Activated CD4-positive, alpha-beta T cell treated with anti-CD3 and anti-CD28 coated beads for 36 hours (primary cell): ENCODE measurements around the gene PRC1. TPM values are rescaled to one million over a fixed set of nuclear protein-coding genes. Genes with fewer than 3 reads are reported as not detected.
A peak's percentile ranks its signal among the peaks of the same experiment; 100 is the strongest.

Experiments used
- ATAC-seq: fragments of 200-7000 bp; cut with Tn5 transposase; one replicate; pipeline ENCODE4 v1.10.0; 2021; ENCODE audit warnings: mild to moderate bottlenecking, moderate library complexity
- CTCF ChIA-PET: fragments of 350-600 bp; sonication (Branson Sonifier 250); formaldehyde crosslinking; loops from one replicate; lab custom pipeline; 2021; ENCODE audit warnings: antibody characterized with exemption; lab: Charles Lee
- POLR2A ChIA-PET: fragments of 350-600 bp; sonication (Branson Sonifier 250); formaldehyde crosslinking; loops from one replicate; lab custom pipeline; 2021; ENCODE audit warnings: antibody characterized with exemption, inconsistent platforms; lab: Charles Lee
- DNase-seq: peaks from one replicate; pipeline ENCODE4 v3.0.0-alpha.2; 2020
- H3K27ac Mint-ChIP-seq: one replicate; pipeline ENCODE4 v1.8.0; 2021; ENCODE audit warnings: mixed read lengths
- H3K27me3 Mint-ChIP-seq: one replicate; pipeline ENCODE4 v1.8.0; 2021; ENCODE audit warnings: mixed read lengths
- H3K36me3 Mint-ChIP-seq: one replicate; pipeline ENCODE4 v1.8.0; 2021; ENCODE audit warnings: low read depth, mixed read lengths
- H3K4me1 Mint-ChIP-seq: one replicate; pipeline ENCODE4 v1.8.0; 2021; ENCODE audit warnings: mixed read lengths
- H3K4me3 Mint-ChIP-seq: one replicate; pipeline ENCODE4 v1.8.0; 2021; ENCODE audit warnings: mild to moderate bottlenecking, moderate library complexity, mixed read lengths
- H3K9me3 Mint-ChIP-seq: one replicate; pipeline ENCODE4 v1.8.0; 2021; ENCODE audit warnings: low read depth, mixed read lengths
- intact Hi-C, 2 experiments: fragments of 100-400 bp; cut with DNase I in 1 of 2; cut with micrococcal nuclease in 1 of 2; formaldehyde crosslinking; loops; one replicate each; pipeline versions ENCODE4 v1.14.2 to v1.15.1; 2022 to 2024; cut with DNase I, micrococcal nuclease
- total RNA-seq, 2 experiments: library from RNA; stranded (reverse); gene quantifications; one replicate each; pipeline ENCODE4 v1.2.3, GENCODE V29; 2021

Gene PRC1
- total RNA-seq, 2 experiments from 2014 or later, result 111 to 157 TPM

- CTCF ChIA-PET, result interaction anchor here (0.7 to 10.9 kb wide), 23 partner anchors 8 to 396 kb away, joined by 3 to 139 read pairs (median 5); partner anchors contain the start of genes BLM, FURIN, HDDC3 and PRC1
- no peaks in the 10 kb centered on the region for H3K9me3 Mint-ChIP-seq
- intact Hi-C loops, result loop anchor here (1.0 to 5.0 kb wide), 6 partner anchors 36 to 316 kb away; partner anchors contain the start of gene PRC1 (in 1 of the 2)
Observed at GRCh38 chr15:90956274-90957030, 37.9 kb downstream of the PRC1 start.

DNA sequence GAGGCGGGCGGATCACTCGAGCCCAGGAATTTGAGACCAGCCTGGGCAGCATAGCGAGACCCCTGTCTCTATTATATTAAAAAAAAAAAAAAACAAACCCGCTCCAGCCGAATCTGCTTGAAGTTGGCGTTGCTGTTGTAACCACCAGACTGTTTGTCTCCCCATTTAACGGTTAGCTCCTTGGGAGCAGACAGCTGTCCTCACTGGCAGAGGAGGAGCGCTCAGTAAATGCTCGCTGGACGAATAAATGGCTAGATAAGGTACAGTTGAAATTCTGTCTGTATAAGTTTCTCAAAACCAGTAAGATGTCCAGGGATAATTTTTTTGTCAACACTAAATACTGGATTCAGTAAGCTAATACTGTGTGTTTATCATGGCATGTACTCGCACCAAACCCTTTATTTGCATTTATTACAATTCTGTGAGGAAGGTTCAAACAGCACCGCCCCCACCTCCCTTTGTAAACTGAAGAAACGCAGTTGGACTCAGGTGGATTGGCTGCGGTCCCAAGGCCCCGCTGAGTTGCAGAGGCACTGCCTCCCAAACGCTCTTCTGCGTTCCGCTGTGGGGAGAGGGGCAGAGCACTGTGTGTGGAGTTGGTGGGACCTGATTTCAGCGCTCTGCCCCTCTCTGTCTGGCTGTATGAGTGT is 38.6 kb downstream of the PRC1 start:
- peak overlapping the region; percentile 84 for H3K4me3 Mint-ChIP-seq

More at GRCh38 chr15:90956274-90957030, 37.9 kb downstream of the PRC1 start:
- Mint-ChIP-seq H3K4me3 (peak overlapping the region; percentile 84), H3K27ac (peak overlapping the region; percentile 88), H3K36me3 (peaks cover 42% of the 10 kb centered on the region), H3K27me3 (no peaks in the 10 kb centered on the region), H3K4me1 (peaks cover 13% of the 10 kb centered on the region)
- ATAC-seq (no peak), DNase-seq (peak; percentile 81)
- POLR2A ChIA-PET, result interaction anchor here (0.6 to 1.8 kb wide), 6 partner anchors 21 to 315 kb away, joined by 3 to 6 read pairs (median 4); partner anchors contain the start of genes PRC1 and UNC45A

DNA sequence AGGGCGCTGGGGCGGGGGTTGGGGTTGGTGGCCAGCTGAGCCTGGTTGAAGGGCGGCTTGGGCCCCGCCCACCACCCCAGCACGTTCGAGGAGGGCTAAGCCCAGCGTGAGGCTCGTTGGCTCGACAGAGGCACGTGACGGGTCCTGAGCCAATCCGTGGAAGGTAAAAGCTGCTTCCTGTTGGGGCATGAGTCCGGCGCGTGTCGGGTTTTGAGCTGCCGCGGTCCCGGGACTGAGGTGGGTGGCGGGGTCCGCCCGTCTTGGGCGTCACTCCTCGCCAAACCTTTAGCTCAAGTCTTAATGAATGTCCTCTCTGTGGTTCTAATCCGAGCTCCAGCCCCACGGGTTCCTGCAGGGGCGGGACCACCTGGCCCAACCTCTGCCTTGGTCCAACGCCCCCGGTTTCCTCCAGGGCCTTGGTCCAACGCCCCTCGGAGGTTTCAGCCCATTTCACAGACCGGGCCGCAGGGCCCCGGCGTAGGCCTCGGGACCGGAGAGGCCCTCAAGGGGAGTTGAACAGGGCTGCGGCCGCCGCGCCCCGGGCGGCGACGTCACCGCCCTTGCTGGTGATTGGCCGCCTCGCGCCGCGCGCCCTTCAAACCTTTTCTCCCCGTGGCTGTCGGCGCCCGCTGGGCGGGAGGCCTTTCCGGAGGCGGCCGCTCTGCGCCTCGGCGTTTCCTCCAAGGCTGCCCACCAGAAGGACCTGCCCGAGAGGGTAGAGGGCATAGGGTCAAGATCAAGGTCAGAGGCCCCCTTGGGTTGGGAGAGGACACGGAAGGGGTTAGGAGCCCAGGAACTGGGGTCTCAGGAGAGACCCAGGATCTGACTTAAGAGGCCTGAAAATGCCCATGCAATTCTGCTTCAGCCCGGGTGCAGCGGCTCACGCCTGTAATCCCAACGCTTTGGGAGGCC is 39.4 kb downstream of the PRC1 start, which contains the start of gene RCCD1:
Gene RCCD1 (plus strand): TSS at position 173 of the 912 bp plus-strand sequence. CDS start 1,851 bp downstream, outside the sequence.
- ATAC-seq, result peak; percentile 95
- POLR2A ChIA-PET, result interaction anchor here (0.6 to 2.4 kb wide), 6 partner anchors 16 to 238 kb away, joined by 3 to 14 read pairs (median 4); partner anchors contain the start of genes BLM, HDDC3, PRC1 and UNC45A

More for the DNA sequence above, 38.6 kb downstream of the PRC1 start:
- Mint-ChIP-seq H3K9me3 (no peaks in the 10 kb centered on the region), H3K4me1 (peaks cover 13% of the 10 kb centered on the region), H3K36me3 (peaks cover 35% of the 10 kb centered on the region), H3K27me3 (no peaks in the 10 kb centered on the region), H3K27ac (peak overlapping the region; percentile 95)
- ChIA-PET POLR2A (interaction anchor here (0.6 to 1.8 kb wide), 6 partner anchors 21 to 316 kb away, joined by 3 to 6 read pairs (median 4); partner anchors contain the start of genes PRC1 and UNC45A), CTCF (interaction anchor here (0.7 to 10.9 kb wide), 20 partner anchors 9 to 395 kb away, joined by 3 to 139 read pairs (median 6); partner anchors contain the start of genes FURIN, HDDC3, PRC1 and UNC45A)
- no peak for ATAC-seq
- intact Hi-C loops, result loop anchor here (1.0 to 5.0 kb wide), 12 partner anchors 20 to 317 kb away; partner anchors contain the start of genes PRC1 (in 2 of the 2), UNC45A (in 2 of the 2) and BLM (in 1 of the 2)
- DNase-seq, result no peak

GRCh38 chr15:90953947-90954711 is 40.2 kb downstream of the PRC1 start:
- Mint-ChIP-seq H3K27me3 (no peaks in the 10 kb centered on the region), H3K36me3 (peaks cover 36% of the 10 kb centered on the region), H3K9me3 (no peaks in the 10 kb centered on the region), H3K27ac (peak overlapping the region; percentile 95), H3K4me3 (peak overlapping the region; percentile 84), H3K4me1 (peaks cover 13% of the 10 kb centered on the region)
- intact Hi-C loops, result loop anchor here (1.0 to 2.0 kb wide), 3 partner anchors 19 to 68 kb away; partner anchors contain the start of genes UNC45A (in 1 of the 2) and VPS33B (in 1 of the 2)
- DNase-seq (no peak), ATAC-seq (no peak)
- POLR2A ChIA-PET, result interaction anchor here (0.6 to 2.4 kb wide), 6 partner anchors 15 to 237 kb away, joined by 4 to 14 read pairs (median 4); partner anchors contain the start of genes BLM, HDDC3, PRC1 and UNC45A
- CTCF ChIA-PET, result interaction anchor here (0.6 to 10.9 kb wide), 8 partner anchors 10 to 318 kb away, joined by 3 to 139 read pairs (median 3); partner anchors contain the start of genes HDDC3 and UNC45A

More for the DNA sequence above, 39.4 kb downstream of the PRC1 start, which contains the start of gene RCCD1:
- no peaks in the 10 kb centered on the region for H3K9me3 Mint-ChIP-seq
- intact Hi-C loops, result loop anchor here (1.0 to 5.0 kb wide), 11 partner anchors 20 to 317 kb away; partner anchors contain the start of genes PRC1 (in 2 of the 2), UNC45A (in 2 of the 2), BLM (in 1 of the 2) and VPS33B (in 1 of the 2)
- H3K4me3 Mint-ChIP-seq, result peak within 1 kb of the TSS; percentile 84
- peak within 1 kb of the TSS; percentile 95 for H3K27ac Mint-ChIP-seq
- CTCF ChIA-PET, result interaction anchor here (0.7 to 10.9 kb wide), 14 partner anchors 11 to 317 kb away, joined by 3 to 139 read pairs (median 5); partner anchors contain the start of genes HDDC3 and UNC45A
- peak; percentile 94 for DNase-seq
- peaks cover 13% of the 10 kb centered on the region for H3K4me1 Mint-ChIP-seq
- peaks cover 35% of the 10 kb centered on the region for H3K36me3 Mint-ChIP-seq
- no peaks in the 10 kb centered on the region for H3K27me3 Mint-ChIP-seq

DNA sequence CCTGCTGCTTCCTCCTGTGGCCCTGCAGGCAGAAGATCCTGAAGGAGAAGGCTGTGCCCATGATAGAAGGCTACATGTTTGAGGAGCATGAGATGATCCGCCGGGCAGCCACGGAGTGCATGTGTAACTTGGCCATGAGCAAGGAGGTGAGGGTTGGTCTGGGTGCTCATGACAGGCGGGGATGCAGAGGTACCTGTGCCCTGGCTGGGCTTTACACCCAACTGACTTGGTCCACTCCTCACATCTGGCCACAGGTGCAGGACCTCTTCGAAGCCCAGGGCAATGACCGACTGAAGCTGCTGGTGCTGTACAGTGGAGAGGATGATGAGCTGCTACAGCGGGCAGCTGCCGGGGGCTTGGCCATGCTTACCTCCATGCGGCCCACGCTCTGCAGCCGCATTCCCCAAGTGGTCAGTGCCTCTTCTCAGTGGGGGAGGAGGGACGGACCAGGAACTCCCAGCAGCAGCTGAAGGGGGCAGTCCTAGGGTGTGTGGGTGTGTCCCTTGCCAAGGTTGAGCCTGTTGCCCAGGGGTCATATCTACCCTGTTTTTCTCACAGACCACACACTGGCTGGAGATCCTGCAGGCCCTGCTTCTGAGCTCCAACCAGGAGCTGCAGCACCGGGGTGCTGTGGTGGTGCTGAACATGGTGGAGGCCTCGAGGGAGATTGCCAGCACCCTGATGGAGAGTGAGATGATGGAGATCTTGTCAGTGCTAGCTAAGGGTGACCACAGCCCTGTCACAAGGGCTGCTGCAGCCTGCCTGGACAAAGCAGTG is 41.2 kb downstream of the PRC1 start:
- Mint-ChIP-seq H3K27me3 (no peaks in the 10 kb centered on the region), H3K9me3 (no peaks in the 10 kb centered on the region), H3K36me3 (peaks cover 40% of the 10 kb centered on the region), H3K27ac (no peak overlapping the region), H3K4me3 (no peak overlapping the region), H3K4me1 (peaks cover 13% of the 10 kb centered on the region)
- DNase-seq (no peak), ATAC-seq (no peak)
- intact Hi-C loops, result no loop called here
- CTCF ChIA-PET, result interaction anchor here (0.6 to 10.9 kb wide), 2 partner anchors 18 to 100 kb away, joined by 3 to 139 read pairs; partner anchors contain the start of genes HDDC3 and UNC45A
- POLR2A ChIA-PET, result interaction anchor here (0.6 to 2.4 kb wide), 3 partner anchors 18 to 79 kb away, joined by 3 to 14 read pairs (median 4); partner anchors contain the start of gene UNC45A

GRCh38 chr15:90950676-90951075 is 43.7 kb downstream of the PRC1 start:
- no peak overlapping the region for H3K27ac Mint-ChIP-seq
- no peak for ATAC-seq
- ChIA-PET POLR2A (no interaction called here), CTCF (interaction anchor here (4.6 kb wide), 1 partner anchor 18 kb away, joined by 18 read pairs; the partner anchor contains the start of gene HDDC3)
- peaks cover 5% of the 10 kb centered on the region for H3K4me1 Mint-ChIP-seq
- peaks cover 40% of the 10 kb centered on the region for H3K36me3 Mint-ChIP-seq
- no peaks in the 10 kb centered on the region for H3K9me3 Mint-ChIP-seq
- DNase-seq, result no peak
- no peaks in the 10 kb centered on the region for H3K27me3 Mint-ChIP-seq
- no peak overlapping the region for H3K4me3 Mint-ChIP-seq
- intact Hi-C loops, result no loop called here

DNA sequence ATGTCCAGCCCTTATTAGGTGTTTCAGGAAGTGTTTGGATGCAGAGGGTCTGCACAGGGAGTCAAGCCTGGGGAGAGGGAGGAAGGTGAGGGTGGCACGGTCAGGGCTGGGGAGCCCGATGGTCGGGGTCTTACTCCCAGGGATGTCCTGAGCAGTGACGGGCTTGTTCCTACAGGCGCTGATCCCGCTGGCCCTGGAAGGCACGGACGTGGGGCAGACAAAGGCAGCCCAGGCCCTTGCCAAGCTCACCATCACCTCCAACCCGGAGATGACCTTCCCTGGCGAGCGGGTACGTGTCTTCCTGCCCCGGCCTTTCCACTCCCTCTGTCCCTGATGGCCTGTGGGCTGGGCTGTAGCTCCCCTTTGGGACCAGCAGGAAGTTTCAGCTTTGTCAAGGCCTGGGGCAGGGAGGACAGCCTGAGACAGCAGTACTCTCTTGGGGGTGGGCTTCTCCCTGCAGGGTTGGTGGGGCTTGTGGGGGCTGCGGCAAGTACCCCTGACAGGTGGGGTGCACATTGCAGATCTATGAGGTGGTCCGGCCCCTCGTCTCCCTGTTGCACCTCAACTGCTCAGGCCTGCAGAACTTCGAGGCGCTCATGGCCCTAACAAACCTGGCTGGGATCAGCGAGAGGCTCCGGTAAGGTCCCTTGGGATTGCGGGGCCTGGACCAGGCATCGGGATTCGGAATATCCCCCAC is 44.2 kb downstream of the PRC1 start:
- ChIA-PET CTCF (interaction anchor here (4.6 kb wide), 1 partner anchor 17 kb away, joined by 18 read pairs; the partner anchor contains the start of gene HDDC3), POLR2A (no interaction called here)
- Mint-ChIP-seq H3K4me3 (no peak overlapping the region), H3K9me3 (no peaks in the 10 kb centered on the region), H3K27me3 (no peaks in the 10 kb centered on the region), H3K4me1 (peaks cover 5% of the 10 kb centered on the region), H3K36me3 (peaks cover 41% of the 10 kb centered on the region), H3K27ac (no peak overlapping the region)
- intact Hi-C loops, result no loop called here
- DNase-seq (no peak), ATAC-seq (no peak)

- H3K27me3 Mint-ChIP-seq, result no peaks in the 10 kb centered on the region
- no peaks in the 10 kb centered on the region for H3K9me3 Mint-ChIP-seq
- H3K27ac Mint-ChIP-seq, result no peak overlapping the region
- H3K4me1 Mint-ChIP-seq, result no peaks in the 10 kb centered on the region
- ATAC-seq, result no peak
- no peak for DNase-seq
- POLR2A ChIA-PET, result interaction anchor here (0.6 to 1.3 kb wide), 2 partner anchors 13 to 18 kb away, joined by 3 read pairs; partner anchors contain the start of gene UNC45A
- no peak overlapping the region for H3K4me3 Mint-ChIP-seq
- CTCF ChIA-PET, result interaction anchor here (0.7 to 4.6 kb wide), 4 partner anchors 11 to 383 kb away, joined by 3 to 18 read pairs (median 3); partner anchors contain the start of genes HDDC3 and UNC45A
- intact Hi-C loops, result no loop called here
- peaks cover 45% of the 10 kb centered on the region for H3K36me3 Mint-ChIP-seq
Observed at GRCh38 chr15:90948506-90948905, 45.8 kb downstream of the PRC1 start.
